ENCODE measurements around the gene GABARAP. TPM values are rescaled to one million over a fixed set of nuclear protein-coding genes. Genes with fewer than 3 reads are reported as not detected.
"Not testable (repeated sequence)": the region's sequence is repeated elsewhere in the genome, so short reads cannot be mapped to it uniquely, and the experiment has no call there.

GABARAP gene
- total RNA-seq, 1 donor from 2014 or later = 146 TPM

GRCh38 chr17:7256766-7257456, 14.7 kb upstream of the GABARAP start:
- H3K4me3 Mint-ChIP-seq = no peak overlapping the region
- no peaks in the 10 kb centered on the region for H3K9me3 Mint-ChIP-seq
- peaks cover 31% of the 10 kb centered on the region for H3K4me1 Mint-ChIP-seq (ENCODE audit: low read depth)
- intact Hi-C loops (cut with micrococcal nuclease) = no loop called here
- H3K36me3 Mint-ChIP-seq (ENCODE audit: low read depth) = peaks cover 38% of the 10 kb centered on the region
- no peak overlapping the region for H3K27ac Mint-ChIP-seq
- DNase-seq (ENCODE audit: low spot score) = no peak
- H3K27me3 Mint-ChIP-seq (ENCODE audit: insufficient read depth) = peaks cover 4% of the 10 kb centered on the region

- intact Hi-C loops (cut with micrococcal nuclease) = loop anchor here (5.0 kb wide), 1 partner anchor 148 kb away; the partner anchor contains the start of gene TMEM256
- Mint-ChIP-seq H3K27ac (no peak overlapping the region), H3K27me3 (ENCODE audit: insufficient read depth) (peaks cover 5% of the 10 kb centered on the region)
Measured at GRCh38 chr17:7254511-7254910, 12.3 kb upstream of the GABARAP start.

GRCh38 chr17:7253082-7253481, 10.8 kb upstream of the GABARAP start:
- Mint-ChIP-seq H3K27me3 (ENCODE audit: insufficient read depth) (peaks cover 5% of the 10 kb centered on the region), H3K36me3 (ENCODE audit: low read depth) (peaks cover 32% of the 10 kb centered on the region), H3K9me3 (no peaks in the 10 kb centered on the region), H3K27ac (peak overlapping the region; percentile 99), H3K4me3 (peak overlapping the region; percentile 94), H3K4me1 (ENCODE audit: low read depth) (peaks cover 42% of the 10 kb centered on the region)
- intact Hi-C loops (cut with micrococcal nuclease) = loop anchor here (2.0 to 5.0 kb wide), 2 partner anchors 149 to 434 kb away; partner anchors contain the start of genes TMEM256 and TP53
- DNase-seq (ENCODE audit: low spot score) = no peak

More at GRCh38 chr17:7254511-7254910, 12.3 kb upstream of the GABARAP start:
- no peak for DNase-seq (ENCODE audit: low spot score)
- H3K4me1 Mint-ChIP-seq (ENCODE audit: low read depth) = peaks cover 40% of the 10 kb centered on the region
- peak overlapping the region; percentile 6 for H3K4me3 Mint-ChIP-seq
- no peaks in the 10 kb centered on the region for H3K9me3 Mint-ChIP-seq
- H3K36me3 Mint-ChIP-seq (ENCODE audit: low read depth) = peaks cover 36% of the 10 kb centered on the region

- intact Hi-C loops (cut with micrococcal nuclease) = loop anchor here (1.0 to 5.0 kb wide), 11 partner anchors 13 to 434 kb away; partner anchors contain the start of genes ACADVL, DLG4, EIF5A and PHF23
- Mint-ChIP-seq H3K27ac (peak within 1 kb of the TSS; percentile 99), H3K4me1 (ENCODE audit: low read depth) (peaks cover 42% of the 10 kb centered on the region), H3K36me3 (ENCODE audit: low read depth) (peaks cover 31% of the 10 kb centered on the region), H3K27me3 (ENCODE audit: insufficient read depth) (peaks cover 5% of the 10 kb centered on the region), H3K9me3 (no peaks in the 10 kb centered on the region), H3K4me3 (peak within 1 kb of the TSS; percentile 98)
- peak; percentile 86 for DNase-seq (ENCODE audit: low spot score)
Measured at GRCh38 chr17:7252176-7253043, 10.2 kb upstream of the GABARAP start, which contains the start of gene ELP5. TSS of gene ELP5 (plus strand) at chr17:7252215. CDS start at chr17:7252551, 336 bp downstream.

GRCh38 chr17:7251661-7252175, 9.5 kb upstream of the GABARAP start, which contains the start of gene CTDNEP1:
TSS of gene CTDNEP1 (minus strand) at chr17:7251734. CDS start at chr17:7251296, 438 bp downstream.
- H3K27ac Mint-ChIP-seq = peak within 1 kb of the TSS; percentile 99
- peaks cover 32% of the 10 kb centered on the region for H3K36me3 Mint-ChIP-seq (ENCODE audit: low read depth)
- peaks cover 5% of the 10 kb centered on the region for H3K27me3 Mint-ChIP-seq (ENCODE audit: insufficient read depth)
- DNase-seq (ENCODE audit: low spot score) = peak; percentile 99
- intact Hi-C loops (cut with micrococcal nuclease) = loop anchor here (1.0 to 5.0 kb wide), 11 partner anchors 12 to 435 kb away; partner anchors contain the start of genes ACADVL, DLG4, EIF5A and PHF23
- H3K9me3 Mint-ChIP-seq = no peaks in the 10 kb centered on the region
- peak within 1 kb of the TSS; percentile 98 for H3K4me3 Mint-ChIP-seq
- H3K4me1 Mint-ChIP-seq (ENCODE audit: low read depth) = peaks cover 42% of the 10 kb centered on the region

- DNase-seq (ENCODE audit: low spot score) = no peak
- Mint-ChIP-seq H3K27me3 (ENCODE audit: insufficient read depth) (peaks cover 5% of the 10 kb centered on the region), H3K9me3 (no peaks in the 10 kb centered on the region), H3K4me1 (ENCODE audit: low read depth) (peaks cover 42% of the 10 kb centered on the region), H3K4me3 (peak overlapping the region; percentile 98), H3K36me3 (ENCODE audit: low read depth) (peaks cover 35% of the 10 kb centered on the region), H3K27ac (peak overlapping the region; percentile 95)
- intact Hi-C loops (cut with micrococcal nuclease) = loop anchor here (5.0 kb wide), 1 partner anchor 151 kb away; the partner anchor contains the start of gene TMEM256
Measured at GRCh38 chr17:7250695-7251627, 8.7 kb upstream of the GABARAP start.

GRCh38 chr17:7249830-7250229, 7.6 kb upstream of the GABARAP start:
- peak overlapping the region; percentile 95 for H3K27ac Mint-ChIP-seq
- peaks cover 5% of the 10 kb centered on the region for H3K27me3 Mint-ChIP-seq (ENCODE audit: insufficient read depth)
- peak overlapping the region; percentile 98 for H3K4me3 Mint-ChIP-seq
- no peaks in the 10 kb centered on the region for H3K9me3 Mint-ChIP-seq
- DNase-seq (ENCODE audit: low spot score) = no peak
- H3K4me1 Mint-ChIP-seq (ENCODE audit: low read depth) = peaks cover 42% of the 10 kb centered on the region
- H3K36me3 Mint-ChIP-seq (ENCODE audit: low read depth) = peaks cover 36% of the 10 kb centered on the region
- intact Hi-C loops (cut with micrococcal nuclease) = loop anchor here (5.0 kb wide), 1 partner anchor 152 kb away; the partner anchor contains the start of gene TMEM256

- no peaks in the 10 kb centered on the region for H3K9me3 Mint-ChIP-seq
- no peak for DNase-seq (ENCODE audit: low spot score)
- peak overlapping the region; percentile 63 for H3K27ac Mint-ChIP-seq
- intact Hi-C loops (cut with micrococcal nuclease) = no loop called here
- peak overlapping the region; percentile 98 for H3K4me3 Mint-ChIP-seq
- peaks cover 37% of the 10 kb centered on the region for H3K36me3 Mint-ChIP-seq (ENCODE audit: low read depth)
- peaks cover 42% of the 10 kb centered on the region for H3K4me1 Mint-ChIP-seq (ENCODE audit: low read depth)
- H3K27me3 Mint-ChIP-seq (ENCODE audit: insufficient read depth) = peaks cover 5% of the 10 kb centered on the region
Measured at GRCh38 chr17:7249214-7249613, 7.0 kb upstream of the GABARAP start.

GRCh38 chr17:7248796-7249195, 6.5 kb upstream of the GABARAP start:
- Mint-ChIP-seq H3K27ac (no peak overlapping the region), H3K4me1 (ENCODE audit: low read depth) (peaks cover 39% of the 10 kb centered on the region), H3K36me3 (ENCODE audit: low read depth) (peaks cover 34% of the 10 kb centered on the region), H3K27me3 (ENCODE audit: insufficient read depth) (peaks cover 5% of the 10 kb centered on the region), H3K9me3 (no peaks in the 10 kb centered on the region), H3K4me3 (peak overlapping the region; percentile 98)
- intact Hi-C loops (cut with micrococcal nuclease) = no loop called here
- DNase-seq (ENCODE audit: low spot score) = no peak

- intact Hi-C loops (cut with micrococcal nuclease) = no loop called here
- DNase-seq (ENCODE audit: low spot score) = no peak
- H3K27ac Mint-ChIP-seq = no peak overlapping the region
- peaks cover 36% of the 10 kb centered on the region for H3K36me3 Mint-ChIP-seq (ENCODE audit: low read depth)
- H3K4me1 Mint-ChIP-seq (ENCODE audit: low read depth) = peaks cover 42% of the 10 kb centered on the region
- no peak overlapping the region for H3K4me3 Mint-ChIP-seq
- no peaks in the 10 kb centered on the region for H3K27me3 Mint-ChIP-seq (ENCODE audit: insufficient read depth)
- no peaks in the 10 kb centered on the region for H3K9me3 Mint-ChIP-seq
Measured at GRCh38 chr17:7246779-7247178, 4.5 kb upstream of the GABARAP start.

GRCh38 chr17:7243838-7244237, 1.6 kb upstream of the GABARAP start:
- H3K27ac Mint-ChIP-seq; DNase-seq (ENCODE audit: low spot score); H3K27me3 Mint-ChIP-seq (ENCODE audit: insufficient read depth); H3K9me3 Mint-ChIP-seq: not testable (repeated sequence)
- peak overlapping the region; percentile 48 for H3K4me3 Mint-ChIP-seq
- intact Hi-C loops (cut with micrococcal nuclease) = loop anchor here (2.0 kb wide), 2 partner anchors 209 to 329 kb away; no protein-coding TSS in a partner anchor
- H3K36me3 Mint-ChIP-seq (ENCODE audit: low read depth) = peaks cover 42% of the 10 kb centered on the region
- peaks cover 44% of the 10 kb centered on the region for H3K4me1 Mint-ChIP-seq (ENCODE audit: low read depth)

Measured in activated T-helper 1 cell treated with anti-CD3 and anti-CD28 coated beads, Interleukin-12 subunit alpha, Interleukin-12 subunit beta, Interleukin-2, Interleukin-4 antibody, amounts not matched to agents 30 ng/mL and 10 ng/mL and 1 ng/mL, durations not matched to agents 14 hours and 24 hours and 36 hours (primary cell).